HPDE6-E6E7 (cell line): ENCODE data around the gene SARDH.
"Not testable (repeated sequence)": the region's sequence is repeated elsewhere in the genome, so short reads cannot be mapped to it uniquely, and the experiment has no call there.

Experiments
- DNase-seq: peaks from one replicate; pipeline ENCODE4 v3.0.0; 2011; ENCODE audit warnings: missing footprints; ENCODE audit errors: extremely low spot score

The SARDH gene

GRCh38 chr9:133685653-133686609 lies 52.2 kb downstream of the SARDH start:
- no peak for DNase-seq

DNA sequence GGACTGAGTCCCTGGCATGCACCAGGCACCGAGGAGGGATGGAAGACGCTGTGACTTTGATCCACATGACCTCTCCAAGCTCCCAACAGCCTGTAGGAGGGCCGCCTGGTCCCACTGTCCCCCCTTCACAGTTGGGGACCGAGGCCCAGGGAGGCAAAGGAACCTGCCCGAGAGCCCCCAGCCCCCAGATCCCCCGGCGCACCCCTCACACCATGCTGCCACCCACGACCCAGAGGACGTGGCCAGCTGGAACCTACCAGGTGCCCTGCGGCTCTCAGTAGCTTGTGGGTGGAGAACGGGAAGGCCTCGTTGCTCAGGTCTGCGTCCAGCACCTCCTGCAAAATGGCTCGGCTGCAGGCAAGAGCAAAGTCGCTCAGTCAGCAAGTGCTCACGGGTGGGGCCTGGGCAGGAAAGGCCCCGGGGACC lies 53.2 kb downstream of the SARDH start:
- no peak for DNase-seq

DNA sequence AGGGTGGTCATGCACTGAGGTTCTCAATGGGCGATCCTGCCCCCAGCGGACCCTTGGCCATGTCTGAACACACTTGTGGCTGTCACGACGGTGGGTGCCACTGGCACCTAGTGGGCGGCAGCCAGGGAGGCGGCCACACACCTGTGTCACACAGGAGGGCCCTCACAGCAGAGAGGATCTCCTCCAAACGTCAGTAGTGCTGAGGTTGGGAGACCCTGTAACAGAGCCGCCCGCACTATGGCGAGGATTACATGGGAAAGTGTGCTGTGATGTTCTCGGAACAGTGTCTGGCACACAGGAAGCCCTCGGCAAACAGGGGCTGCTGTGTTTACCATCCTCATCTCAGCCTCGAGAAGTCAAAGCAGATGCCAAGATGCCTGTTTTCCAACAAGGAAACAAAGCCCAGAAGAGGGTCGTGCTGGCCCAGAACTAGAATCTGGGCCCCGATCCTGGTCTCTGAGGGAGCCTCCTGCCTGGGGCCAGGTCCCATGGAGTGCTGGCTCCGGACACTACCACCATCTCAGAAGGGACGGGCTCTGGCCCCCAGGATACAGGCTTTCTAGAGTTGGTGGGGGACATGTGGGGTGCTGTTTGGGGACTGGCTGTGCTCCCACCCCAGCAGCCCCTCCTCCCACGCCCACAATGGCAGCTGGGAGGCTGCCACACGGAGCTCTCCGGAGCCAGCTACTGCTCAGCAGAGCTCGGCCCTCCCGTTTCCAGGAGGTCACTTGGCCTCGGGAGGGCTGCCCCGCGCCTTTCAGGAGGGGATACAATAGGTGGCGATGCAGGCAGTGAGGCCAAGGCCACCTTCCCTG lies 53.8 kb downstream of the SARDH start:
- DNase-seq = no peak

GRCh38 chr9:133683586-133684120 lies 54.5 kb downstream of the SARDH start:
- DNase-seq = no peak

DNA sequence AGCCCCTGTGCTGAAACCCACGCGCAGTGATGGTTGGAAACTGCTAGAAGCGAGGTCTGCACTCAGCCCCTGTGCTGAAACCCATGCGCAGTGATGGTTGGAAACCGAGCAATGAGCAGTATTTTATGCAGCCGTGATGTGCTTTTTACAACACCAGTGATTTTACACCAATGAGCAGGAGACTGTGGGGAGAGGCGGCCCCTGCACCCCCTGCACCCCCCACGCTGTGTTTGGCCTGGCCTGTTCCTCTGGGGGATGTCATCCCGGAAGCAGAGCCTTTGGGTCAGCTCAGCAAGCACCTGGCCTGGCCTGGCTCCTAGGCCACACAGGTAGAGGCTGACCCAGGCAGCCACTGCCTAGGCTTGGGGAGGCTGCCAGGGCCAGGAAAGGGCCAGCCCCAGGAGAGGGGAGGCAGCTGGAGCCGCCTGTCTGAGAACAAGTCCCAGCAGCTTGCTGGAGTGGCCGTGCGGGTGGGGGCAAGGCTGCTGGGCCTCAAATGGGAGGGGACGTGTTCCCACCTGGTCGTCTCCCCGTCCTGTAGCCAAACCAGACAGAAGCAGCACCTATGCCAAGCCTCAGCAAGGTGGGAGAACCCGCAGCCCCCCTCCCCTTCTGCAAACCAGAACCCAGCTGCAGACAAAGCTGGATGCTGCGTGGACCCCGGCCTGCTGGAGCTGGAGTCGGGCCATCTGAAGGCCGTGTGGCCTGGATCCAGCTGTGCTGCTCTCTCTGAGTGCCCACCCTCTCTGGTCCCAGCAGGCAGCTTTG lies 55.1 kb downstream of the SARDH start:
- DNase-seq = no peak

DNA sequence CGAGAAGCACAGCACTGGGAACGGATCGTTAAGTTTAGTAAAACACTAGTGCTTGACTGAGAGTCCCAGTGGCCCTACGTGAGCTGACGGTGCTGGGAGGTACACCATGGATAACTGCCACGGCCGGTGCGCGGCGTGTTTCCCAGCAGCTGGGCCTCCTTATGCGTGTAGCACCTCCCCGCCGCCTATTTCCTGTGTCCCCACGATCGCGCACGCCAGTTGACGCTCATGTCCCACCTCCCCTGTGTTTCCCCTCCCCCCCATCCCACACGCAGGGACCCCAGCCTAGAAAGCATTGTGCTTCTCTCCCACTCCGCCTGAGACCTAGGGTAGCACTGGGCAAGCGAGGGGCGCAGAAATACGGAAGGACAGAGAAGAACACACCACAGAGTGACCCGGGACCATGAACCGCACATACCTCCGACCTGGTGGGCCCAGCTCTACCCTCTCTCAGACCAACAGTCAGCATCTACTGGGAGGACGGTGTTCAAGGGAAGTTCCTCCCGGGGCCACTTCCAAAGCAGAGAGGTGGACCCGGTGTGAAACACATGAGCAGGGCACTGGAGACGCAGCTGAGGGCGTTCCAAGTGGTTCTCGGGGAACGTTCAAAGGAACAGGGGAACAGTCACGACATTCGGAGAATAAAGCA lies 56.4 kb downstream of the SARDH start:
- DNase-seq = no peak

GRCh38 chr9:133680976-133681657 lies 57.0 kb downstream of the SARDH start:
- no peak for DNase-seq

GRCh38 chr9:133680250-133680975 lies 57.7 kb downstream of the SARDH start:
- DNase-seq = no peak

DNA sequence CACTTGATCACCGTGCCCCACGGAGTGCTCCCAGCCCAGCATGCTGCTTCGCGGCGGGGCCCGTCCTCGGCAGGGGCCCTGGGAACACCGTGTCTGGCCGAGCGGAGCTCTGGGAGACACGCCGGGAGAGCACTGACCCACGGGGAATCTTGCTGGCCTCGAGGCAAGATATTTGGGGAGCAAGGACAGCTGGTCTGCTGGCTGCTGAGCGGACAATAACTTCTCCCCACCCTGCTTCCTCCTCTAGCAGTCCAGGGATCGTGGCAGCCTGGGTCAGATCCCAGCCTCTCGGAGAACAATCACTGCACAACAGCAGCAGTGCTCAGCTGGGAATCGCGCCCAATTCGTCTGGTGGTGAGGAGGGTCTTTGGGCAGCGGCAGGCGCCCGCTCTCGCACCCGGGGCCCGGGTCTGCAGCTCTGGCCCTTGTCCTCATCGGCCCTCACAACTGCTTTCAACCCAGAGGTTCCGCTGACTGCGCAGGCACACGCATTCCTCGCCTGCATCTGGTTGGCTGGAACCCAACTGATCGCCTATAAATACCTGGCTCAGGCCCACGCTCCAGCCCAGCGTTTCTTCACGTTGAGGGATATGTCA lies 58.6 kb downstream of the SARDH start:
- no peak for DNase-seq

DNA sequence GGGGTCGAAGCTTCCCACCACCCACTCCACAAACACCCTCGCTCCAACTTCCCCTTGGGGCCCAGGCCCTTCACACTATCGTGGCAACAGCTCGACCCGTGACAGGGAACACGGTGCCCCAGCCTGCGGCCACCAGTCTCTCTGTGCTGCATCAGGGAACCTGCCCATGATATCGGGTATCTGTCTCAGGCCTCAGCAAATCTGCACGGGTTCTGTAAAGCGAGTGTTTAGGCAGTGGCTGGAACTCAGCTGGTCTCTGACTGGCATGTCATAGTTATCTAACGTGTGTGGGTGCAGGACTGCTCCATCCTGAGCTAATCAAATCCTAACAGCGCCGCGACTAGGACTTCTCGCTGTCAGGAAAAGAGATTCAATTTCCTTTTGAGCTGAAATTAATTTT lies 59.1 kb downstream of the SARDH start:
- DNase-seq = no peak

DNA sequence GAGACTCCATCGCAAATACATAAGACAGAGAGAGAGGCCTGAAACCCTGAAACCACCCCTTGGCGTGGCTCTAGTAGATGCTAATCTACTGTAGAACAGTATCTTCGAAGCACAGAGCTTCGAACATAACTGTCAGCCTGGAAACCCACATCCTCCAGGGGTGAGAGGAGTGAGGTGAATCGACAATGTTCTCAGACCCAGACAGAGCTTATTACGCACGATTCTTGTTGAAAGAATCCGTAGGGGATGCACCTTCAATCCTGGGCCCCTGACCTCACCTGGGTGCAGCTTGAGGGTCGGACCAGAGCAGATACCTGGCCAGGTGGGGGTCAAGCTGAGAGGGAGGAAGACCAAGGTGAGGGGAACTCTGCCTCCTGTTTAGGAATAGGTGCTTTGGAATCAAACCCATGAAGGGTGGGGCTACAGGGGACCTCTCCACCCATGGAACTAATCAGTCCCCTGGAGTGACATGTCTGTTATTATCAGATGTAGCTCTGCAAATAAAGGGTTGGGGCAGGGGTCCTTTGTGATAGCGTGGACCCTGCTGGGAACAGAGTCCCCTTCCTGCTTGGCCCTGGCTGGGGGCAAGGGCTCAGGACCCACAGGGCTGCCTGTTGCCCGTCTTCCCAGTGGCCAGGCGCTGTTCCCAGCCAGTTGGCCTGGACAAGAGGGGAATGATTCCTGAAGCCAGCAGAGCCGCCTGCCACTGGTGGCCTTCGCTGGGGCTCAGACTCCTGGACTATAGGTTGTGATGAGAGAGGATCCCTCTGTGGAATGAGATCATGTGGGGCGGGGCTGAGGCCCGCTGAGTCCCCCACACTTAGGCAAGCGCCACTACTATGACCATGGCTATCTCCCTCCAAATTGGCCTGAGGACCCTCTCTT lies 60.8 kb downstream of the SARDH start:
- no peak for DNase-seq

DNA sequence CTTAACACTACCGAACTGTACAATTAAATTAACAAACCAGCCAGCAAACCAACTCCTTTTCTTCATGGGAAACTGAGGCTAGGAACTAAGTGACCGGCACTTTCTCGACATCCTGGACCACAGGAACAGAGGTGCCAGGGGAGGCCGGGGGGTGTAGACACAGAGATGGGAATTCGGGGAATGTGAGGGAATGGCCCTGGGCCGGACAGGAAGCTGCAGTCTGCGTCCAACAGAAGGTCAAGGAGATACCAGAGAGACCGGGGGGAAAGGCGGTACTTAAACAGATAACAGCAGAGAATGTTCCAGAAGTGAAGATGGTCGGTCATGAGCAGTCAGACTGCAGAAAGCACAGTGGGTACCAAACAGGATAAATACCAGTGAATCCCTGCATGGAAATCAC lies 61.7 kb downstream of the SARDH start:
- DNase-seq = no peak

DNA sequence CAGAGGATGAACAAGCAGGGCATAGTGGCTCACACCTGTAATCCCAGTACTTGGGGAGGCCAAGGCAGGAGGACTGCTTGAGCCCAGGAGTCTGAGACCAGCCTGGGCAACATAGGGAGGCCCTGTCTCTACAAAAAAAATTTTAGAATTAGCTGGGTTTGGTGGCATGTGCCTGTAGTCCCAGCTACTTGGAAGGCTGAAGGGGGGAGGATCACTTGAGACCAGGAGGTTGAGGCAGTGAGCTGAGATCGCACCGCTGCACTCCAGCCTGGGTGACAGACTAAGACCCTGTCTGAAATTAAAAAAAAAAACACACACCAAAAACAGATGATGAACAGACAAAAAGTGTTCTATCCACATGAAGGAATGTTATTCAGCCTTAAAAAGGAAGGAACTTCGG lies 62.4 kb downstream of the SARDH start:
- DNase-seq = not testable (repeated sequence)

GRCh38 chr9:133674091-133674490 lies 64.1 kb downstream of the SARDH start:
- no peak for DNase-seq

DNA sequence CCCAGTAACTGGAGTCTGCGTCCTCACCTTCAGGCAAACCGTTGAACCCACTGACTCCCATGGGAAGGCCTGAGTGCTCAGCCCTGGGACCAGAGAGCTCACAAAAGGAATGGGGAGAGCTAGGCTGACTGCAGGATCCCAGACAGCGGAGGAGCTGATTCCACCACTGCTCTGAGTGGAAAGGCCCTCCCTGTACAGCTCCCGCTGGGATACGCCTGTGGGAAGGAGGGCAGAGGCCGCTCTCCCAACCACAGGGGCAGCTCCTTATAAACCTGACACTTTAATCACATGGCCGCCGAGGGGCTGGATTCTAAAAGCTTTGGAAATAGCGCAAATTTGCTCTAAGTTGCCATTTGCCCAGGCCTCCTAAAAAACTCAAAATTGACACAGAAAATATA lies 64.9 kb downstream of the SARDH start:
- DNase-seq = no peak

GRCh38 chr9:133672503-133673257 lies 65.5 kb downstream of the SARDH start:
- no peak for DNase-seq

GRCh38 chr9:133671371-133671770 lies 66.8 kb downstream of the SARDH start:
- no peak for DNase-seq

DNA sequence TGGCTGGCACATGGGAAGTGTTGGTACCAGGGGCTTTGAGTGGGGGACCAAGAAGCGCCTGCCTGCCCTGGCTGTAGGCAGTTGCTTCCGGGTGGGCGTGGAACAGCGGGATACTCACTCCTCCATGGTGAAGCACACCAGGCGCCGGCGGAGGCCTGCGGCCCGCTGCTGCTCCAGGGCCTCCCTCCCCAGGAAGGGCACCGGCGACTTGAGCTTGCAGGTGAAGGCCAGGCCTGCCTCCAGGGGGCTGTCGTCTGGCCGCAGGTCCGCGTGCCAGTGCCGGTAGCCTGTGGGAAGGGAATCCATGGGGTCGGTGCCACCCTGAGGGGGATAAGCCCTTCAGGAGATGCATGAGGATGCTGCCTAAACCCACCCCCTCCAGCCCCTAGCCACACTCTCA lies 67.7 kb downstream of the SARDH start:
- DNase-seq = no peak
